A549 (cell line): Measurements from ENCODE around the gene MARCKSL1. TPM values are rescaled to one million over a fixed set of nuclear protein-coding genes. Genes with fewer than 3 reads are reported as not detected.
A peak's percentile ranks its signal among the peaks of the same experiment; 100 is the strongest.

Experiments used
- ATAC-seq, 2 experiments: fragments of 200-7000 bp in 1 of 2; fragments of >200 bp in 1 of 2; cut with Nextera tagmentation in 1 of 2; cut with Tn5 transposase in 1 of 2; 3 replicates each; pipeline versions ENCODE4 v1.8.0 to v1.9.1; 2018 to 2020; ENCODE audit warnings: mild to moderate bottlenecking in 1 of 2, moderate library complexity in 1 of 2
- CTCF ChIA-PET: fragments of 300-600 bp; sonication (Branson Sonifier 250); formaldehyde crosslinking; extraction: SDS; loops from one replicate; lab custom pipeline; 2021; ENCODE audit warnings: antibody characterized with exemption, inconsistent platforms; lab: Yijun Ruan, JAX
- POLR2A ChIA-PET: fragments of 350-600 bp; formaldehyde crosslinking; extraction: SDS; loops from one replicate; lab custom pipeline; 2021; ENCODE audit warnings: antibody characterized with exemption, inconsistent platforms; lab: Yijun Ruan, JAX
- DNase-seq, 2 experiments: peaks; one replicate each; pipeline versions ENCODE4 v3.0.0 to v3.0.0-alpha.2; 2011 to 2016; ENCODE audit warnings: low read depth in 1 of 2, low spot score in 1 of 2
- FAIRE-seq: peaks from 2 replicates; lab custom pipeline; 2011; peaks lifted over from hg19 to GRCh38; lab: Jason Lieb, UNC
- H3K27ac ChIP-seq, 2 experiments: fragments of >200 bp; sonication (Bioruptor Twin); formaldehyde crosslinking; 3 replicates each; pipeline ENCODE4 v1.5.1; 2016 to 2017
- H3K4me1 ChIP-seq: fragments of >200 bp; sonication (Bioruptor Twin); formaldehyde crosslinking; 3 replicates; pipeline ENCODE4 v1.6.1; 2016
- H3K4me2 ChIP-seq: fragments of >200 bp; sonication (Bioruptor Twin); formaldehyde crosslinking; 3 replicates; pipeline ENCODE4 v1.6.1; 2016
- H3K4me3 ChIP-seq: fragments of >200 bp; sonication (Bioruptor Twin); formaldehyde crosslinking; 3 replicates; pipeline ENCODE4 v1.5.1; 2016
- H3K9me3 ChIP-seq: fragments of >200 bp; sonication (Bioruptor Twin); formaldehyde crosslinking; 3 replicates; pipeline ENCODE4 v1.6.1; 2016
- BHLHE40 ChIP-seq: IDR thresholded peaks from 2 replicates; pipeline ENCODE4 v1.6.1; 2012; ENCODE audit warnings: low read depth, low read length, inconsistent platforms
- E2F6 ChIP-seq: IDR thresholded peaks from 2 replicates; pipeline ENCODE4 v1.6.1; 2012; ENCODE audit warnings: low read depth, borderline replicate concordance
- EHF ChIP-seq: fragments of 250-450 bp; sonication (Bioruptor Pico); IDR thresholded peaks from 2 replicates; pipeline ENCODE4 v1.5.0; 2020; ENCODE audit warnings: mild to moderate bottlenecking
- EHMT2 ChIP-seq: fragments of 200-600 bp; sonication (generic); IDR thresholded peaks from 2 replicates; pipeline ENCODE4 v1.6.1; 2016; ENCODE audit warnings: antibody characterized with exemption, low read depth, mild to moderate bottlenecking, moderate library complexity
- FOSL2 ChIP-seq, 2 experiments: fragments of 450-650 bp in 1 of 2; fragments of >200 bp in 1 of 2; sonication (Bioruptor Twin) in 1 of 2; formaldehyde crosslinking; IDR thresholded peaks; 2 replicates each; pipeline versions ENCODE4 v1.5.0 to v1.6.1; 2016 to 2020; ENCODE audit warnings: mild to moderate bottlenecking in 1 of 2, moderate library complexity in 1 of 2
- FOXS1 ChIP-seq: fragments of 250-450 bp; sonication (Bioruptor Pico); IDR thresholded peaks from 2 replicates; pipeline ENCODE4 v1.5.0; 2020; ENCODE audit warnings: mild to moderate bottlenecking, moderate library complexity
- GATA3 ChIP-seq: IDR thresholded peaks from 2 replicates; pipeline ENCODE4 v1.6.1; 2012; ENCODE audit warnings: borderline replicate concordance
- HES2 ChIP-seq: fragments of >200 bp; sonication (Bioruptor Twin); formaldehyde crosslinking; IDR thresholded peaks from 2 replicates; pipeline ENCODE4 v1.6.1; 2016
- JUNB ChIP-seq: fragments of >200 bp; sonication (Bioruptor Twin); formaldehyde crosslinking; IDR thresholded peaks from 2 replicates; pipeline ENCODE4 v1.6.1; 2016
- KDM5A ChIP-seq: fragments of 200-600 bp; sonication (generic); IDR thresholded peaks from 2 replicates; pipeline ENCODE4 v1.6.1; 2016; ENCODE audit warnings: antibody characterized with exemption, mild to moderate bottlenecking
- MYC ChIP-seq: IDR thresholded peaks from 2 replicates; pipeline ENCODE4 v1.6.1; 2012; ENCODE audit warnings: mild to moderate bottlenecking, inconsistent platforms, low read length, improper control_type of control experiment, borderline replicate concordance
- POLR2AphosphoS2 ChIP-seq: conservative IDR thresholded peaks from 2 replicates; pipeline ENCODE4 v1.6.1; 2012; ENCODE audit warnings: low read length, improper control_type of control experiment, inconsistent platforms
- RAD21 ChIP-seq, 2 experiments: fragments of >200 bp in 1 of 2; sonication (Bioruptor Twin) in 1 of 2; formaldehyde crosslinking in 1 of 2; IDR thresholded peaks in 1 of 2; conservative IDR thresholded peaks in 1 of 2; 2 replicates in 1 of 2; 3 replicates in 1 of 2; pipeline ENCODE4 v1.6.1; 2012 to 2018; ENCODE audit warnings: inconsistent platforms in 1 of 2
- RARB ChIP-seq: fragments of 250-450 bp; sonication (Bioruptor Pico); IDR thresholded peaks from 2 replicates; pipeline ENCODE4 v1.8.0; 2021; ENCODE audit warnings: mild to moderate bottlenecking, moderate library complexity
- RCOR1 ChIP-seq: fragments of 150-350 bp; IDR thresholded peaks from 2 replicates; pipeline ENCODE4 v1.6.1; 2014; ENCODE audit warnings: antibody characterized with exemption, low read length, low read depth
- RNF2 ChIP-seq: fragments of 200-600 bp; sonication (generic); IDR thresholded peaks from 2 replicates; pipeline ENCODE4 v1.6.1; 2016; ENCODE audit warnings: low read depth, mild to moderate bottlenecking, antibody characterized with exemption, moderate library complexity, borderline replicate concordance
- TP53 ChIP-seq: fragments of 250-450 bp; sonication (Bioruptor Pico); IDR thresholded peaks from 2 replicates; pipeline ENCODE4 v1.5.0; 2021; ENCODE audit warnings: mild to moderate bottlenecking, moderate library complexity
- WGBS: methylation state at CpG from one replicate; pipeline ENCODE4 v1.1.6; 2017; ENCODE audit errors: missing lambda C conversion rate; 5-methylcytosine and 5-hydroxymethylcytosine counted together
- polyA plus RNA-seq, 4 experiments: library from polyadenylated mRNA; depleted of rRNA in 3 of 4; stranded (reverse); fragments of >200 nt; fragmentation: RNase III in 1 of 4; extraction: RNeasy Plus Mini Kit Qiagen cat#74134 plus additional on column Dnase treatment in 1 of 4; gene quantifications; 2 replicates in 3 of 4; 3 replicates in 1 of 4; pipeline ENCODE4 v1.2.3, GENCODE V29; 2011 to 2017
- TF ChIP-seq, protein P1 (sequence below): fragments of 250-450 bp; sonication (Bioruptor Pico); IDR thresholded peaks from 2 replicates; pipeline ENCODE4 v1.5.0; 2021; ENCODE audit warnings: mild to moderate bottlenecking, moderate library complexity, borderline replicate concordance
- TF ChIP-seq, protein P2 (sequence below): fragments of >200 bp; sonication (Bioruptor Twin); formaldehyde crosslinking; IDR thresholded peaks from 3 replicates; pipeline ENCODE4 v1.5.1; 2016
- TF ChIP-seq, protein P3 (sequence below): fragments of 150-350 bp; IDR thresholded peaks from 2 replicates; pipeline ENCODE4 v1.6.1; 2014; ENCODE audit warnings: low read depth, mild to moderate bottlenecking, low read length
- TF ChIP-seq, protein P4 (sequence below): IDR thresholded peaks from 2 replicates; pipeline ENCODE4 v1.6.1; 2012

Gene MARCKSL1
- polyA plus RNA-seq, 2 of the 4 experiments (the other 2 are of a cell fraction): 62.6 to 73.2 TPM

- TF ChIP-seq, protein P1, sequence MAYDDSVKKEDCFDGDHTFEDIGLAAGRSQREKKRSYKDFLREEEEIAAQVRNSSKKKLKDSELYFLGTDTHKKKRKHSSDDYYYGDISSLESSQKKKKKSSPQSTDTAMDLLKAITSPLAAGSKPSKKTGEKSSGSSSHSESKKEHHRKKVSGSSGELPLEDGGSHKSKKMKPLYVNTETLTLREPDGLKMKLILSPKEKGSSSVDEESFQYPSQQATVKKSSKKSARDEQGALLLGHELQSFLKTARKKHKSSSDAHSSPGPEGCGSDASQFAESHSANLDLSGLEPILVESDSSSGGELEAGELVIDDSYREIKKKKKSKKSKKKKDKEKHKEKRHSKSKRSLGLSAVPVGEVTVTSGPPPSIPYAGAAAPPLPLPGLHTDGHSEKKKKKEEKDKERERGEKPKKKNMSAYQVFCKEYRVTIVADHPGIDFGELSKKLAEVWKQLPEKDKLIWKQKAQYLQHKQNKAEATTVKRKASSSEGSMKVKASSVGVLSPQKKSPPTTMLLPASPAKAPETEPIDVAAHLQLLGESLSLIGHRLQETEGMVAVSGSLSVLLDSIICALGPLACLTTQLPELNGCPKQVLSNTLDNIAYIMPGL: no peak
- peak; percentile 88 for TF ChIP-seq BHLHE40
Measured at GRCh38 chr1:32351399-32352238, 15.6 kb upstream of the MARCKSL1 start (continued).

DNA sequence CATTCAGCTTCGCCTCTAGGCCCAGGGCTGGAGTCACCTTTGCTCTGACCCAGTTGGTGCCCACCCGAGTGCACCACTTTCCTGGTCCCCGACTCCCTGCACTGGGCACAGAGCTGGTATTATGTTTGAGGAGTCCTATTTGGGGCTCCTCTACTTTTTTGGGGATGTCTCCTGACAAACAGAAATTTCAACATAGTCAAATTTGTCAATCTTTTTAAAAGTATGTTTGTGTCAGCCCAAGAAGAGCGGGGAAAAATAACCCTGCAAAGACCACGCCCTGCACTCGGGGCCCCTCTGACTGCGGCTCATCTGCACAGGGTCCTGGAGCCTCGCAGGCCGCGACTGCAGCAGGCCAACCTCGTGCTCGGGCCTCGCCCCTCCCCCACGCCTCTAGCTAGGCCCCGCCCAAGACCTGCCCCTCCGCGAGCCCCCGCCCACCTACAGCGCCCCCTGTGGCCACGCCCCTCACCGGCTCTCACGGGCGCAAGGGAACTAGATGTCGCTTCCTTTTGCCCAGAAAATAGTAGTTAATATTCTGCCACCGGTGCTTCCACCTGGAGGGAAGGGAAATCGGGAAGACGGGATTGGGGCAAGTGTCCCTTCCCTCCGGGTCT lies 14.9 kb upstream of the MARCKSL1 start:
- H3K4me2 ChIP-seq: peak overlapping the region; percentile 35; the same call in 2 of the 3 replicates
- FAIRE-seq: no peak

GRCh38 chr1:32349211-32349708 lies 13.2 kb upstream of the MARCKSL1 start:
- Histone ChIP-seq H3K27ac (no peak overlapping the region), H3K4me1 (peaks cover 7% of the 10 kb centered on the region), H3K4me3 (no peak overlapping the region), H3K9me3 (no peaks in the 10 kb centered on the region), H3K4me2 (no peak overlapping the region)
- FAIRE-seq: no peak
- POLR2A ChIA-PET: no interaction called here
- WGBS: 80% methylated on average over 8 of the region's 8 CpGs
- CTCF ChIA-PET: interaction anchor here (1.1 kb wide), 2 partner anchors 13 to 64 kb away, joined by 3 read pairs; partner anchors contain the start of gene MARCKSL1
- no peak for ATAC-seq
- DNase-seq: no peak
- no peak for TF ChIP-seq GATA3
- TF ChIP-seq TP53 (CRISPR knock-in tag): no peak
- TF ChIP-seq, protein P2, sequence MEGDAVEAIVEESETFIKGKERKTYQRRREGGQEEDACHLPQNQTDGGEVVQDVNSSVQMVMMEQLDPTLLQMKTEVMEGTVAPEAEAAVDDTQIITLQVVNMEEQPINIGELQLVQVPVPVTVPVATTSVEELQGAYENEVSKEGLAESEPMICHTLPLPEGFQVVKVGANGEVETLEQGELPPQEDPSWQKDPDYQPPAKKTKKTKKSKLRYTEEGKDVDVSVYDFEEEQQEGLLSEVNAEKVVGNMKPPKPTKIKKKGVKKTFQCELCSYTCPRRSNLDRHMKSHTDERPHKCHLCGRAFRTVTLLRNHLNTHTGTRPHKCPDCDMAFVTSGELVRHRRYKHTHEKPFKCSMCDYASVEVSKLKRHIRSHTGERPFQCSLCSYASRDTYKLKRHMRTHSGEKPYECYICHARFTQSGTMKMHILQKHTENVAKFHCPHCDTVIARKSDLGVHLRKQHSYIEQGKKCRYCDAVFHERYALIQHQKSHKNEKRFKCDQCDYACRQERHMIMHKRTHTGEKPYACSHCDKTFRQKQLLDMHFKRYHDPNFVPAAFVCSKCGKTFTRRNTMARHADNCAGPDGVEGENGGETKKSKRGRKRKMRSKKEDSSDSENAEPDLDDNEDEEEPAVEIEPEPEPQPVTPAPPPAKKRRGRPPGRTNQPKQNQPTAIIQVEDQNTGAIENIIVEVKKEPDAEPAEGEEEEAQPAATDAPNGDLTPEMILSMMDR: no peak
- no peak for TF ChIP-seq FOSL2 (IDR thresholded peaks at IDR 0.05)
- no peak for TF ChIP-seq FOSL2 (CRISPR knock-in tag; IDR thresholded peaks at IDR 0.05)
- no peak for TF ChIP-seq JUNB
- TF ChIP-seq RCOR1: no peak
- TF ChIP-seq HES2: no peak
- TF ChIP-seq, protein P3, sequence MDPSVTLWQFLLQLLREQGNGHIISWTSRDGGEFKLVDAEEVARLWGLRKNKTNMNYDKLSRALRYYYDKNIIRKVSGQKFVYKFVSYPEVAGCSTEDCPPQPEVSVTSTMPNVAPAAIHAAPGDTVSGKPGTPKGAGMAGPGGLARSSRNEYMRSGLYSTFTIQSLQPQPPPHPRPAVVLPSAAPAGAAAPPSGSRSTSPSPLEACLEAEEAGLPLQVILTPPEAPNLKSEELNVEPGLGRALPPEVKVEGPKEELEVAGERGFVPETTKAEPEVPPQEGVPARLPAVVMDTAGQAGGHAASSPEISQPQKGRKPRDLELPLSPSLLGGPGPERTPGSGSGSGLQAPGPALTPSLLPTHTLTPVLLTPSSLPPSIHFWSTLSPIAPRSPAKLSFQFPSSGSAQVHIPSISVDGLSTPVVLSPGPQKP: no peak
- TF ChIP-seq FOXS1 (CRISPR knock-in tag): no peak
- TF ChIP-seq RAD21 (conservative IDR thresholded peaks at IDR 0.05 in 1 of 2, IDR thresholded peaks at IDR 0.05 in 1 of 2): no peak
- TF ChIP-seq RARB (CRISPR knock-in tag): no peak
- no peak for TF ChIP-seq KDM5A
- TF ChIP-seq EHMT2: no peak

More for the DNA sequence above, 14.9 kb upstream of the MARCKSL1 start:
- TF ChIP-seq E2F6 (peak; percentile 97), POLR2AphosphoS2 (no peak), RNF2 (peak; percentile 90; the same call in 1 of the 2 replicates), KDM5A (no peak), EHF (CRISPR knock-in tag) (no peak), MYC (peak; percentile 66; the same call in 1 of the 2 replicates)
- TF ChIP-seq, protein P4, sequence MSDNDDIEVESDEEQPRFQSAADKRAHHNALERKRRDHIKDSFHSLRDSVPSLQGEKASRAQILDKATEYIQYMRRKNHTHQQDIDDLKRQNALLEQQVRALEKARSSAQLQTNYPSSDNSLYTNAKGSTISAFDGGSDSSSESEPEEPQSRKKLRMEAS: peak; percentile 99
- TF ChIP-seq, protein P2: peak; percentile 29
- peak; percentile 46 to 83 for DNase-seq
- ATAC-seq: peak; percentile 54 to 69
- Histone ChIP-seq H3K9me3 (no peaks in the 10 kb centered on the region), H3K4me3 (peak overlapping the region; percentile 83), H3K27ac (peak overlapping the region; percentile 96 to 98), H3K4me1 (peaks cover 7% of the 10 kb centered on the region)
- WGBS: 44% methylated on average over 9 of the region's 28 CpGs
- ChIA-PET CTCF (interaction anchor here (1.5 to 2.4 kb wide), 5 partner anchors 8 to 47 kb away, joined by 4 to 8 read pairs (median 5); no protein-coding TSS in a partner anchor), POLR2A (interaction anchor here (0.6 to 1.9 kb wide), 6 partner anchors 9 to 278 kb away, joined by 3 to 17 read pairs (median 6); partner anchors contain the start of genes BSDC1, MARCKSL1 and TMEM39B)
